A549 treated with AZD9567 at 1 μM for 4 hours (cell line): ENCODE results near the gene SLC25A48. TPM values are rescaled to one million over a fixed set of nuclear protein-coding genes. Genes with fewer than 3 reads are reported as not detected.

Experiments
- total RNA-seq: library from RNA; stranded (reverse); fragments of 200-300 nt; extraction: Qiagen RNA extraction; gene quantifications from 5 replicates; pipeline ENCODE4 v1.2.3, GENCODE V29; 2022; ENCODE audit not compliant: insufficient read depth

The SLC25A48 gene
- 0.02 to 0.17 TPM (median 0.10 TPM) in 4 of 5 replicates, not detected in the other for total RNA-seq

GRCh38 chr5:135834639-135835529 is at the start of gene SLC25A48:
Gene SLC25A48 (plus strand): TSS chr5:135834663. CDS start chr5:135834848, 185 bp downstream.

GRCh38 chr5:135895474-135896006 is 61.1 kb downstream of the SLC25A48 start, which contains the start of gene IL9:
Gene IL9 (minus strand): TSS chr5:135895841. CDS start chr5:135895816, 25 bp downstream.

Other genes starting within 250 kb of the SLC25A48 start
- gene IL9, start 61.2 kb downstream of the SLC25A48 start, total RNA-seq, result not detected in 5 replicates
- gene LECT2, start 120.3 kb downstream of the SLC25A48 start, total RNA-seq, result not detected in 5 replicates
- gene TGFBI, start 194.3 kb downstream of the SLC25A48 start, total RNA-seq, result 1,398 to 1,960 TPM (median 1,744 TPM) in 5 replicates